HG02588 (cell line): Measurements from ENCODE around the gene SLC2A8.

Experiments
- ATAC-seq: cut with Tn5 transposase; IDR thresholded peaks from one replicate; pipeline ENCODE4 v1.9.1; 2021; ENCODE audit warnings: mild to moderate bottlenecking, moderate library complexity; ENCODE audit not compliant: unreplicated experiment

SLC2A8 gene

GRCh38 chr9:127426756-127427155 is 29.8 kb downstream of the SLC2A8 start:
- ATAC-seq: no peak

- ATAC-seq: no peak
Measured at GRCh38 chr9:127428348-127428747, 31.4 kb downstream of the SLC2A8 start.

- no peak for ATAC-seq
Measured at GRCh38 chr9:127430415-127430814, 33.4 kb downstream of the SLC2A8 start.

- no peak for ATAC-seq
Measured at GRCh38 chr9:127437497-127438264, 40.7 kb downstream of the SLC2A8 start.

- no peak for ATAC-seq
Measured at GRCh38 chr9:127438394-127438793, 41.4 kb downstream of the SLC2A8 start.

- ATAC-seq: no peak
Measured at GRCh38 chr9:127444283-127444920, 47.4 kb downstream of the SLC2A8 start.

GRCh38 chr9:127444921-127445850 is 48.2 kb downstream of the SLC2A8 start:
- ATAC-seq: no peak

GRCh38 chr9:127445851-127446712 is 49.1 kb downstream of the SLC2A8 start:
- no peak for ATAC-seq

- no peak for ATAC-seq
Measured at GRCh38 chr9:127446713-127447415, 49.9 kb downstream of the SLC2A8 start.

GRCh38 chr9:127447416-127448111 is 50.6 kb downstream of the SLC2A8 start:
- no peak for ATAC-seq

- no peak for ATAC-seq
Measured at GRCh38 chr9:127448112-127448805, 51.3 kb downstream of the SLC2A8 start.

- ATAC-seq: no peak
Measured at GRCh38 chr9:127449332-127449966, 52.5 kb downstream of the SLC2A8 start.

GRCh38 chr9:127450243-127450760 is 53.3 kb downstream of the SLC2A8 start:
- ATAC-seq: no peak

- peak; percentile 62 for ATAC-seq
Measured at GRCh38 chr9:127450830-127451607, 54.0 kb downstream of the SLC2A8 start, which contains the start of the genes LRSAM1 and RPL12. Gene LRSAM1 (plus strand): TSS chr9:127451510. CDS start chr9:127454528, 3,018 bp downstream. Gene RPL12 (minus strand): TSS chr9:127451406. CDS start chr9:127451317, 89 bp downstream.

GRCh38 chr9:127451608-127451857 is 54.6 kb downstream of the SLC2A8 start:
- ATAC-seq: peak; percentile 22

GRCh38 chr9:127451858-127452656 is 55.1 kb downstream of the SLC2A8 start:
- peak; percentile 3 for ATAC-seq
